CD4-positive, alpha-beta T cell (primary cell): ENCODE results near the gene CISH. TPM values are rescaled to one million over a fixed set of nuclear protein-coding genes. Genes with fewer than 3 reads are reported as not detected.

Experiments used
- ATAC-seq: fragments of 200-7000 bp; cut with Tn5 transposase; one replicate; pipeline ENCODE4 v1.10.0; 2022; ENCODE audit warnings: mild to moderate bottlenecking; ENCODE audit not compliant: poor library complexity
- CTCF ChIA-PET: fragments of 350-600 bp; sonication (Branson Sonifier 250); formaldehyde crosslinking; loops from one replicate; lab custom pipeline; 2021; ENCODE audit warnings: antibody characterized with exemption, inconsistent platforms; lab: Charles Lee
- POLR2A ChIA-PET: fragments of 350-600 bp; sonication (Branson Sonifier 250); formaldehyde crosslinking; loops from one replicate; lab custom pipeline; 2021; ENCODE audit warnings: antibody characterized with exemption, inconsistent platforms; lab: Charles Lee
- DNase-seq, 14 experiments: peaks; one replicate each; pipeline ENCODE4 v3.0.0-alpha.2; 2013 to 2020; ENCODE audit warnings: mixed read lengths in 2 of 14
- H3K27ac ChIP-seq, 2 donors: one replicate each; pipeline versions ENCODE4 v1.5.1 to v1.7.0; 2013; ENCODE audit warnings: low read length in 2 of 2, low read depth in 1 of 2, mild to moderate bottlenecking in 1 of 2
- H3K27me3 ChIP-seq, 2 experiments: 1 replicate in 1 of 2; 2 replicates in 1 of 2; pipeline versions ENCODE4 v1.6.1 to v1.7.0; 2013; ENCODE audit warnings: low read length in 2 of 2, control low read depth in 1 of 2, mild to moderate bottlenecking in 1 of 2, moderate library complexity in 1 of 2; ENCODE audit not compliant: insufficient read depth in 2 of 2, control insufficient read depth in 1 of 2
- H3K36me3 ChIP-seq: one replicate; pipeline ENCODE4 v1.6.1; 2013; ENCODE audit warnings: low read length, control low read depth; ENCODE audit not compliant: insufficient read depth
- H3K4me1 ChIP-seq: one replicate; pipeline ENCODE4 v1.6.1; 2013; ENCODE audit warnings: low read length, control low read depth; ENCODE audit not compliant: insufficient read depth
- H3K4me3 ChIP-seq: one replicate; pipeline ENCODE4 v1.5.1; 2013; ENCODE audit warnings: mild to moderate bottlenecking, low read length, moderate library complexity
- H3K9me3 ChIP-seq, 2 experiments: 1 replicate in 1 of 2; 2 replicates in 1 of 2; pipeline versions ENCODE4 v1.6.1 to v1.7.0; 2013; ENCODE audit warnings: low read length in 2 of 2, mild to moderate bottlenecking in 2 of 2, control low read depth in 1 of 2, moderate library complexity in 1 of 2; ENCODE audit not compliant: control insufficient read depth in 1 of 2, insufficient read depth in 1 of 2
- H3K27ac Mint-ChIP-seq: one replicate; pipeline ENCODE4 v1.8.0; 2020; ENCODE audit warnings: mixed read lengths
- H3K27me3 Mint-ChIP-seq: one replicate; pipeline ENCODE4 v1.8.0; 2021; ENCODE audit warnings: mixed read lengths
- H3K36me3 Mint-ChIP-seq: one replicate; pipeline ENCODE4 v1.8.0; 2021; ENCODE audit warnings: low read depth, mixed read lengths
- H3K4me1 Mint-ChIP-seq: one replicate; pipeline ENCODE4 v1.8.0; 2021; ENCODE audit warnings: low read depth, mixed read lengths
- H3K4me3 Mint-ChIP-seq: one replicate; pipeline ENCODE4 v1.8.0; 2020; ENCODE audit warnings: mild to moderate bottlenecking, mixed read lengths
- H3K9me3 Mint-ChIP-seq: one replicate; pipeline ENCODE4 v1.8.0; 2020; ENCODE audit warnings: mixed read lengths
- CTCF ChIP-seq: fragments of 200-600 bp; IDR thresholded peaks from one replicate; pipeline ENCODE4 v1.8.0; 2022; ENCODE audit warnings: antibody characterized with exemption, mild to moderate bottlenecking
- intact Hi-C, 2 experiments: fragments of 100-400 bp; cut with DNase I in 1 of 2; cut with micrococcal nuclease in 1 of 2; formaldehyde crosslinking; loops; one replicate each; pipeline versions ENCODE4 v1.15.1 to v1.9.0; 2023 to 2025; cut with DNase I, micrococcal nuclease
- total RNA-seq, 174 experiments: library from RNA in 2 of 174; stranded (reverse) in 2 of 174; gene quantifications; one replicate each; pipeline ENCODE4 v1.2.3 and lab custom pipeline; 2021 to 2026

The CISH gene
- total RNA-seq, 2 experiments from 2014 or later = 3.5 to 3.7 TPM

GRCh38 chr3:50656417-50657195 is 45.0 kb upstream of the CISH start:
- Mint-ChIP-seq H3K27me3 (no peaks in the 10 kb centered on the region), H3K9me3 (no peaks in the 10 kb centered on the region), H3K36me3 (no peaks in the 10 kb centered on the region), H3K4me3 (no peak overlapping the region), H3K4me1 (peaks cover 7% of the 10 kb centered on the region), H3K27ac (no peak overlapping the region)
- Histone ChIP-seq H3K4me1 (peaks cover 6% of the 10 kb centered on the region), H3K4me3 (no peak overlapping the region), H3K27me3 (no peaks in the 10 kb centered on the region), H3K9me3 (no peaks in the 10 kb centered on the region), H3K27ac (no peak overlapping the region), H3K36me3 (no peaks in the 10 kb centered on the region)
- no peak for TF ChIP-seq CTCF
- DNase-seq (no peak), ATAC-seq (no peak)
- ChIA-PET CTCF (interaction anchor here (0.9 kb wide), 1 partner anchor 26 kb away, joined by 3 read pairs; no protein-coding TSS in a partner anchor), POLR2A (interaction anchor here (1.3 kb wide), 1 partner anchor 40 kb away, joined by 4 read pairs; no protein-coding TSS in a partner anchor)
- intact Hi-C loops = no loop called here

GRCh38 chr3:50655009-50655830 is 43.6 kb upstream of the CISH start:
- no peak for ATAC-seq
- peak in 2 of 14 experiments; percentile 22 to 35 for DNase-seq
- intact Hi-C loops = no loop called here
- Mint-ChIP-seq H3K27ac (peak overlapping the region; percentile 42), H3K36me3 (no peaks in the 10 kb centered on the region), H3K4me3 (no peak overlapping the region), H3K4me1 (peaks cover 7% of the 10 kb centered on the region), H3K9me3 (no peaks in the 10 kb centered on the region), H3K27me3 (no peaks in the 10 kb centered on the region)
- H3K9me3 ChIP-seq = no peaks in the 10 kb centered on the region
- TF ChIP-seq CTCF = no peak
- H3K27me3 ChIP-seq = no peaks in the 10 kb centered on the region
- H3K27ac ChIP-seq = no peak overlapping the region
- H3K4me3 ChIP-seq = no peak overlapping the region
- ChIA-PET POLR2A (interaction anchor here (4.5 kb wide), 1 partner anchor 39 kb away, joined by 43 read pairs; the partner anchor contains the start of gene MAPKAPK3), CTCF (interaction anchor here (4.1 kb wide), 1 partner anchor 40 kb away, joined by 60 read pairs; the partner anchor contains the start of gene MAPKAPK3)
- no peaks in the 10 kb centered on the region for H3K36me3 ChIP-seq
- peaks cover 6% of the 10 kb centered on the region for H3K4me1 ChIP-seq

- H3K4me1 ChIP-seq = peaks cover 6% of the 10 kb centered on the region
- peaks cover 2% of the 10 kb centered on the region for H3K36me3 ChIP-seq
- no peak overlapping the region for H3K4me3 ChIP-seq
- no peaks in the 10 kb centered on the region for H3K27me3 ChIP-seq
- Mint-ChIP-seq H3K36me3 (no peaks in the 10 kb centered on the region), H3K4me3 (no peak overlapping the region), H3K9me3 (no peaks in the 10 kb centered on the region), H3K27me3 (no peaks in the 10 kb centered on the region), H3K4me1 (peaks cover 7% of the 10 kb centered on the region), H3K27ac (peak overlapping the region; percentile 42)
- POLR2A ChIA-PET = interaction anchor here (4.5 kb wide), 1 partner anchor 38 kb away, joined by 43 read pairs; the partner anchor contains the start of gene MAPKAPK3
- intact Hi-C loops = no loop called here
- CTCF ChIA-PET = interaction anchor here (4.1 kb wide), 1 partner anchor 39 kb away, joined by 60 read pairs; the partner anchor contains the start of gene MAPKAPK3
- no peak for ATAC-seq
- no peak for DNase-seq
- TF ChIP-seq CTCF = no peak
- H3K9me3 ChIP-seq = no peaks in the 10 kb centered on the region
- H3K27ac ChIP-seq = no peak overlapping the region
Measured at GRCh38 chr3:50653937-50654595, 42.5 kb upstream of the CISH start.
